Smooth muscle cell of bladder (primary cell): ENCODE data around the gene KIF21B. TPM values are rescaled to one million over a fixed set of nuclear protein-coding genes. Genes with fewer than 3 reads are reported as not detected.

Source experiments
- total RNA-seq: library from RNA; depleted of rRNA; stranded (reverse); fragments of >200 nt; gene quantifications from 2 replicates; pipeline ENCODE4 v1.2.3, GENCODE V29; 2014

The KIF21B gene, protein sequence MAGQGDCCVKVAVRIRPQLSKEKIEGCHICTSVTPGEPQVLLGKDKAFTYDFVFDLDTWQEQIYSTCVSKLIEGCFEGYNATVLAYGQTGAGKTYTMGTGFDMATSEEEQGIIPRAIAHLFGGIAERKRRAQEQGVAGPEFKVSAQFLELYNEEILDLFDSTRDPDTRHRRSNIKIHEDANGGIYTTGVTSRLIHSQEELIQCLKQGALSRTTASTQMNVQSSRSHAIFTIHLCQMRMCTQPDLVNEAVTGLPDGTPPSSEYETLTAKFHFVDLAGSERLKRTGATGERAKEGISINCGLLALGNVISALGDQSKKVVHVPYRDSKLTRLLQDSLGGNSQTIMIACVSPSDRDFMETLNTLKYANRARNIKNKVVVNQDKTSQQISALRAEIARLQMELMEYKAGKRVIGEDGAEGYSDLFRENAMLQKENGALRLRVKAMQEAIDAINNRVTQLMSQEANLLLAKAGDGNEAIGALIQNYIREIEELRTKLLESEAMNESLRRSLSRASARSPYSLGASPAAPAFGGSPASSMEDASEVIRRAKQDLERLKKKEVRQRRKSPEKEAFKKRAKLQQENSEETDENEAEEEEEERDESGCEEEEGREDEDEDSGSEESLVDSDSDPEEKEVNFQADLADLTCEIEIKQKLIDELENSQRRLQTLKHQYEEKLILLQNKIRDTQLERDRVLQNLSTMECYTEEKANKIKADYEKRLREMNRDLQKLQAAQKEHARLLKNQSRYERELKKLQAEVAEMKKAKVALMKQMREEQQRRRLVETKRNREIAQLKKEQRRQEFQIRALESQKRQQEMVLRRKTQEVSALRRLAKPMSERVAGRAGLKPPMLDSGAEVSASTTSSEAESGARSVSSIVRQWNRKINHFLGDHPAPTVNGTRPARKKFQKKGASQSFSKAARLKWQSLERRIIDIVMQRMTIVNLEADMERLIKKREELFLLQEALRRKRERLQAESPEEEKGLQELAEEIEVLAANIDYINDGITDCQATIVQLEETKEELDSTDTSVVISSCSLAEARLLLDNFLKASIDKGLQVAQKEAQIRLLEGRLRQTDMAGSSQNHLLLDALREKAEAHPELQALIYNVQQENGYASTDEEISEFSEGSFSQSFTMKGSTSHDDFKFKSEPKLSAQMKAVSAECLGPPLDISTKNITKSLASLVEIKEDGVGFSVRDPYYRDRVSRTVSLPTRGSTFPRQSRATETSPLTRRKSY (N-terminal part only)
- under 0.01 and 0.09 TPM in 2 replicates for total RNA-seq

GRCh38 chr1:201023517-201023902 is at the start of gene KIF21B:
Gene KIF21B (minus strand): TSS chr1:201023714. CDS start chr1:201023383, 331 bp downstream.

Other genes starting within 250 kb of the KIF21B start
- not detected in 2 replicates for gene GPR25, start 150.7 kb downstream of the KIF21B start, total RNA-seq
- under 0.01 and 0.18 TPM in 2 replicates for gene INAVA, start 128.8 kb downstream of the KIF21B start, total RNA-seq
- gene CACNA1S, start 88.7 kb upstream of the KIF21B start, total RNA-seq: not detected in 2 replicates
- not detected in 2 replicates for gene ASCL5, start 103.5 kb upstream of the KIF21B start, total RNA-seq
- gene TMEM9, start 130.8 kb upstream of the KIF21B start, total RNA-seq: 103 and 129 TPM in 2 replicates
- gene IGFN1, start 167.1 kb upstream of the KIF21B start, total RNA-seq: under 0.01 and 0.09 TPM in 2 replicates